ENCODE data around the gene NHSL2. TPM values are rescaled to one million over a fixed set of nuclear protein-coding genes. Genes with fewer than 3 reads are reported as not detected.

The NHSL2 gene
- total RNA-seq, 1 experiment from 2014 or later = 0.36 TPM

- POLR2A ChIA-PET = no interaction called here
- no peak for ATAC-seq
- no peaks in the 10 kb centered on the region for H3K27me3 ChIP-seq (ENCODE audit: control insufficient read depth, insufficient read depth, low read length)
- CTCF ChIA-PET = no interaction called here
- no peaks in the 10 kb centered on the region for H3K9me3 ChIP-seq (ENCODE audit: control insufficient read depth, insufficient read depth, low read depth, low read length)
- TF ChIP-seq TCF7L2 (IDR thresholded peaks at IDR 0.05; ENCODE audit: low read depth, low read length) (no peak), SIN3A (IDR thresholded peaks at IDR 0.05; ENCODE audit: borderline replicate concordance, insufficient read depth, low read depth, low read length) (no peak), CTCF (IDR thresholded peaks at IDR 0.05) (no peak), REST (IDR thresholded peaks at IDR 0.05; ENCODE audit: insufficient read depth in 1 of 2, low read depth in 2 of 2, low read length in 1 of 2) (no peak), POLR2AphosphoS5 (IDR thresholded peaks at IDR 0.05; ENCODE audit: low read depth, low read length) (no peak)
- intact Hi-C loops (cut with micrococcal nuclease; ENCODE audit: unreplicated experiment) = no loop called here
- no peaks in the 10 kb centered on the region for H3K4me1 ChIP-seq (ENCODE audit: control insufficient read depth, insufficient read depth, low read length)
- DNase-seq (ENCODE audit: low read depth, low spot score) = no peak
- H3K36me3 ChIP-seq (ENCODE audit: control insufficient read depth, insufficient read depth, low read length) = no peaks in the 10 kb centered on the region
- in situ Hi-C loops (cut with HindIII; ENCODE audit: low pct_unique_long_range_greater_than_20kb, low sequenced_read_pairs) = no loop called here
- no TSS peak for BruUV-seq (replicated peaks)
- H3K27ac ChIP-seq (ENCODE audit: low read length) = no peak overlapping the region
- no peak overlapping the region for H3K4me3 ChIP-seq (ENCODE audit: low read depth in 2 of 2, low read length in 2 of 2)
These were observed 184.7 kb downstream of the NHSL2 start for GRCh38 chrX:72095370-72095769.

- no peak for ATAC-seq
- H3K4me3 ChIP-seq (ENCODE audit: low read depth in 2 of 2, low read length in 2 of 2) = no peak overlapping the region
- no peak overlapping the region for H3K27ac ChIP-seq (ENCODE audit: low read length)
- no TSS peak for BruUV-seq (replicated peaks)
- intact Hi-C loops (cut with micrococcal nuclease; ENCODE audit: unreplicated experiment) (no loop called here), in situ Hi-C loops (cut with HindIII; ENCODE audit: low pct_unique_long_range_greater_than_20kb, low sequenced_read_pairs) (no loop called here)
- ChIA-PET POLR2A (interaction anchor here (0.6 kb wide), 1 partner anchor 32 kb away, joined by 3 read pairs; no protein-coding TSS in a partner anchor), CTCF (no interaction called here)
- no peak for DNase-seq (ENCODE audit: low read depth, low spot score)
- no peaks in the 10 kb centered on the region for H3K4me1 ChIP-seq (ENCODE audit: control insufficient read depth, insufficient read depth, low read length)
- H3K36me3 ChIP-seq (ENCODE audit: control insufficient read depth, insufficient read depth, low read length) = no peaks in the 10 kb centered on the region
- no peaks in the 10 kb centered on the region for H3K9me3 ChIP-seq (ENCODE audit: control insufficient read depth, insufficient read depth, low read depth, low read length)
- TF ChIP-seq POLR2AphosphoS5 (IDR thresholded peaks at IDR 0.05; ENCODE audit: low read depth, low read length) (no peak), REST (IDR thresholded peaks at IDR 0.05; ENCODE audit: insufficient read depth in 1 of 2, low read depth in 2 of 2, low read length in 1 of 2) (no peak), CTCF (IDR thresholded peaks at IDR 0.05) (no peak), TCF7L2 (IDR thresholded peaks at IDR 0.05; ENCODE audit: low read depth, low read length) (no peak), SIN3A (IDR thresholded peaks at IDR 0.05; ENCODE audit: borderline replicate concordance, insufficient read depth, low read depth, low read length) (no peak)
- no peaks in the 10 kb centered on the region for H3K27me3 ChIP-seq (ENCODE audit: control insufficient read depth, insufficient read depth, low read length)
These were observed 186.5 kb downstream of the NHSL2 start for GRCh38 chrX:72097098-72097497.

Measured in Panc1 (cell line).